B cell (primary cell): ENCODE measurements around the gene FAM78B. TPM values are rescaled to one million over a fixed set of nuclear protein-coding genes. Genes with fewer than 3 reads are reported as not detected.

Experiments used
- ATAC-seq: fragments of 200-7000 bp; cut with Tn5 transposase; one replicate; pipeline ENCODE4 v1.10.0; 2021; ENCODE audit warnings: low read depth, mild to moderate bottlenecking, moderate number of reproducible peaks, moderate library complexity
- CTCF ChIA-PET: fragments of 350-600 bp; sonication (Branson Sonifier 250); formaldehyde crosslinking; loops from one replicate; lab custom pipeline; 2021; ENCODE audit warnings: antibody characterized with exemption, inconsistent platforms; lab: Charles Lee
- POLR2A ChIA-PET: fragments of 350-600 bp; sonication (Branson Sonifier 250); formaldehyde crosslinking; loops from one replicate; lab custom pipeline; 2021; ENCODE audit warnings: antibody characterized with exemption; lab: Charles Lee
- DNase-seq: peaks from one replicate; pipeline ENCODE4 v3.0.0; 2013
- H2AFZ ChIP-seq: 2 replicates; pipeline ENCODE4 v1.6.1; 2012; ENCODE audit warnings: mild to moderate bottlenecking, low read depth, low read length; ENCODE audit not compliant: insufficient read depth, poor library complexity, severe bottlenecking
- H3K27ac ChIP-seq, 2 donors: 1 replicate in 1 of 2; 2 replicates in 1 of 2; pipeline ENCODE4 v1.5.1; 2012 to 2013; ENCODE audit warnings: low read length in 2 of 2, mild to moderate bottlenecking in 2 of 2, moderate library complexity in 1 of 2
- H3K27me3 ChIP-seq, 4 experiments: fragments of 200-600 bp in 1 of 4; sonication (generic) in 1 of 4; replicated peaks in 1 of 4; 1 replicate in 2 of 4; 2 replicates in 2 of 4; pipeline versions ENCODE4 v1.6.1 to v1.7.0; 2013 to 2016; ENCODE audit warnings: low read length in 3 of 4, mild to moderate bottlenecking in 2 of 4, mixed read lengths in 1 of 4, moderate library complexity in 1 of 4; ENCODE audit not compliant: insufficient read depth in 4 of 4, control insufficient read depth in 3 of 4; ENCODE audit errors: control extremely low read depth in 1 of 4
- H3K36me3 ChIP-seq, 2 experiments: replicated peaks in 1 of 2; 1 replicate in 1 of 2; 2 replicates in 1 of 2; pipeline versions ENCODE4 v1.6.1 to v1.7.1; 2013; ENCODE audit warnings: low read length in 1 of 2; ENCODE audit not compliant: insufficient read depth in 2 of 2, control insufficient read depth in 1 of 2; ENCODE audit errors: control extremely low read depth in 1 of 2, extremely low read depth in 1 of 2
- H3K4me1 ChIP-seq, 2 donors: fragments of 200-600 bp in 1 of 2; sonication (generic) in 1 of 2; 1 replicate in 1 of 2; 2 replicates in 1 of 2; pipeline versions ENCODE4 v1.5.1 to v1.6.1; 2013 to 2017; ENCODE audit warnings: low read length in 2 of 2; ENCODE audit not compliant: control insufficient read depth in 2 of 2, insufficient read depth in 2 of 2
- H3K4me2 ChIP-seq: replicated peaks from 2 replicates; pipeline ENCODE3; 2012; ENCODE audit warnings: mild to moderate bottlenecking, low read depth, low read length; ENCODE audit not compliant: poor library complexity, severe bottlenecking
- H3K4me3 ChIP-seq, 5 experiments: fragments of 200-600 bp in 1 of 5; sonication (generic) in 1 of 5; 1 replicate in 3 of 5; 2 replicates in 2 of 5; pipeline versions ENCODE4 v1.5.1 to v1.7.0; 2011 to 2016; ENCODE audit warnings: low read length in 4 of 5, mild to moderate bottlenecking in 4 of 5, low read depth in 2 of 5, control low read depth in 1 of 5, moderate library complexity in 1 of 5; ENCODE audit not compliant: insufficient read depth in 1 of 5; ENCODE audit errors: control extremely low read depth in 1 of 5, extremely low read depth in 1 of 5
- H3K79me2 ChIP-seq: fragments of 200-600 bp; sonication (generic); one replicate; pipeline ENCODE4 v1.6.0; 2016; ENCODE audit warnings: low read length; ENCODE audit not compliant: control insufficient read depth, insufficient read depth
- H3K9ac ChIP-seq: fragments of 200-600 bp; sonication (generic); 2 replicates; pipeline ENCODE4 v1.6.1; 2017; ENCODE audit warnings: mild to moderate bottlenecking, low read length, moderate library complexity
- H3K9me3 ChIP-seq, 3 donors: one replicate each; pipeline versions ENCODE4 v1.6.1 to v1.7.1; 2013; ENCODE audit warnings: low read length in 2 of 3; ENCODE audit not compliant: control insufficient read depth in 2 of 3, insufficient read depth in 1 of 3; ENCODE audit errors: control extremely low read depth in 1 of 3
- H4K20me1 ChIP-seq: 2 replicates; pipeline ENCODE4 v1.6.0; 2012; ENCODE audit warnings: mild to moderate bottlenecking, low read length; ENCODE audit not compliant: insufficient read depth, control insufficient read depth, poor library complexity, severe bottlenecking
- H3K27ac Mint-ChIP-seq: one replicate; pipeline ENCODE4 v1.8.0; 2021; ENCODE audit warnings: mixed read lengths
- H3K27me3 Mint-ChIP-seq: one replicate; pipeline ENCODE4 v1.8.0; 2021; ENCODE audit warnings: mixed read lengths
- H3K4me1 Mint-ChIP-seq: one replicate; pipeline ENCODE4 v1.8.0; 2021; ENCODE audit warnings: mixed read lengths
- H3K4me3 Mint-ChIP-seq: one replicate; pipeline ENCODE4 v1.8.0; 2021; ENCODE audit warnings: mixed read lengths
- H3K9me3 Mint-ChIP-seq: one replicate; pipeline ENCODE4 v1.8.0; 2022; ENCODE audit warnings: mixed read lengths; ENCODE audit not compliant: insufficient read depth
- EZH2 ChIP-seq: IDR thresholded peaks from 2 replicates; pipeline ENCODE4 v1.6.1; 2012; ENCODE audit warnings: borderline replicate concordance, low read depth, mild to moderate bottlenecking, moderate library complexity, low read length; ENCODE audit not compliant: insufficient read depth, poor library complexity, severe bottlenecking
- WGBS: methylation state at CpG from one replicate; pipeline ENCODE4 v1.1.5; 2013; ENCODE audit warnings: missing lambda C conversion rate; ENCODE audit not compliant: insufficient coverage; 5-methylcytosine and 5-hydroxymethylcytosine counted together
- intact Hi-C: fragments of 100-400 bp; cut with micrococcal nuclease; formaldehyde crosslinking; loops from one replicate; pipeline ENCODE4 v1.10.0; 2022
- polyA plus RNA-seq: library from polyadenylated mRNA; depleted of rRNA; stranded (reverse); fragments of >200 nt; gene quantifications from 2 replicates; pipeline ENCODE4 v1.2.3, GENCODE V29; 2012
- small RNA-seq: library from RNA; depleted of rRNA; stranded (forward); fragments of <200 nt; gene quantifications from one replicate; pipeline ENCODE3, GENCODE V24; 2012; ENCODE audit warnings: low replicate concordance, low read depth; ENCODE audit not compliant: insufficient read length
- total RNA-seq, 2 donors: library from RNA; stranded (reverse); fragments of 120-200 nt in 1 of 2; gene quantifications; 1 replicate in 1 of 2; 2 replicates in 1 of 2; pipeline versions ENCODE4 v1.2.3 to v1.2.4, GENCODE V29; 2013 to 2022
- TF ChIP-seq, protein P1 (sequence below): fragments of 200-600 bp; IDR thresholded peaks from one replicate; pipeline ENCODE4 v1.8.0; 2022; ENCODE audit warnings: antibody characterized with exemption, mild to moderate bottlenecking

Gene FAM78B
- total and polyA plus RNA-seq, 2 donors (not counting 1 experiment from before 2014, with no cell fraction given): 0.22 to 0.81 TPM

DNA sequence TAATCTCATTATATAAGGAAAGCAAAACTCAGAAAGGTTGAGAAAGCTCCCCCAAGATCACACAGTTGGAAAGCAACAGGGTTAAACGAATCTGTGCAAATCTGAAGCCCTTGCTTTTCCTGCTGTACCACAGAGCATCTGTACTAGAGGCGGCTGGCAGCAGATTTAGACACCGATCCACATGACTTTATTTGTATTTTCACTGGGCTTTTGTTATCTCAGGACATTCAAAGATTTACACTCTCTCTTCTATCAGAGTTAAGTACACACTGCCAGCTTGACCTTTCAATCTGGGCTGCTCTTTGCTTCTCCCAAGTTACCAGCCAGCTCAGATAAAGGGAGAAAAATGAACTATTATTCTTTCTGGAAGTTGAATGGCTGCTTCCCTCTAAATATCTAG lies 146.6 kb downstream of the FAM78B start:
- DNase-seq (no peak), ATAC-seq (no peak)
- Mint-ChIP-seq H3K27ac (no peak overlapping the region), H3K4me1 (no peaks in the 10 kb centered on the region), H3K9me3 (no peaks in the 10 kb centered on the region), H3K27me3 (peaks cover 19% of the 10 kb centered on the region), H3K4me3 (no peak overlapping the region)
- intact Hi-C loops: no loop called here
- 50% methylated on average over 2 of the region's 3 CpGs for WGBS
- H3K27me3 ChIP-seq: no peaks in the 10 kb centered on the region
- no peak overlapping the region for H3K4me2 ChIP-seq
- POLR2A ChIA-PET: no interaction called here
- no peaks in the 10 kb centered on the region for H3K79me2 ChIP-seq
- no peaks in the 10 kb centered on the region for H3K4me1 ChIP-seq
- no peak overlapping the region for H3K9ac ChIP-seq
- H3K4me3 ChIP-seq: no peak overlapping the region
- CTCF ChIA-PET: no interaction called here
- no peak for TF ChIP-seq EZH2
- TF ChIP-seq, protein P1, sequence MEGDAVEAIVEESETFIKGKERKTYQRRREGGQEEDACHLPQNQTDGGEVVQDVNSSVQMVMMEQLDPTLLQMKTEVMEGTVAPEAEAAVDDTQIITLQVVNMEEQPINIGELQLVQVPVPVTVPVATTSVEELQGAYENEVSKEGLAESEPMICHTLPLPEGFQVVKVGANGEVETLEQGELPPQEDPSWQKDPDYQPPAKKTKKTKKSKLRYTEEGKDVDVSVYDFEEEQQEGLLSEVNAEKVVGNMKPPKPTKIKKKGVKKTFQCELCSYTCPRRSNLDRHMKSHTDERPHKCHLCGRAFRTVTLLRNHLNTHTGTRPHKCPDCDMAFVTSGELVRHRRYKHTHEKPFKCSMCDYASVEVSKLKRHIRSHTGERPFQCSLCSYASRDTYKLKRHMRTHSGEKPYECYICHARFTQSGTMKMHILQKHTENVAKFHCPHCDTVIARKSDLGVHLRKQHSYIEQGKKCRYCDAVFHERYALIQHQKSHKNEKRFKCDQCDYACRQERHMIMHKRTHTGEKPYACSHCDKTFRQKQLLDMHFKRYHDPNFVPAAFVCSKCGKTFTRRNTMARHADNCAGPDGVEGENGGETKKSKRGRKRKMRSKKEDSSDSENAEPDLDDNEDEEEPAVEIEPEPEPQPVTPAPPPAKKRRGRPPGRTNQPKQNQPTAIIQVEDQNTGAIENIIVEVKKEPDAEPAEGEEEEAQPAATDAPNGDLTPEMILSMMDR: no peak
- H2AFZ ChIP-seq: no peak overlapping the region
- H4K20me1 ChIP-seq: no peaks in the 10 kb centered on the region
- H3K9me3 ChIP-seq: no peaks in the 10 kb centered on the region
- H3K36me3 ChIP-seq: no peaks in the 10 kb centered on the region
- H3K27ac ChIP-seq: no peak overlapping the region

Small RNAs within 50 kb of the gene (small RNA-seq; reads per million reads assigned to genes)
- gene MIR921 (not detected), gene RNA5SP64 (not detected)
